Calu3 (cell line): ENCODE data around the gene CLDN9. TPM values are rescaled to one million over a fixed set of nuclear protein-coding genes. Genes with fewer than 3 reads are reported as not detected.

Source experiments
- BruUV-seq: library from RNA; stranded (reverse); fragments of 400-500 nt; replicated peaks from 2 replicates; lab custom pipeline; 2021; lab: Mats Ljungman, UMichigan
- CTCF ChIA-PET: fragments of 300-600 bp; sonication (Branson Sonifier 250); formaldehyde crosslinking; loops from one replicate; lab custom pipeline; 2022; ENCODE audit warnings: antibody characterized with exemption; lab: Charles Lee
- DNase-seq: peaks from one replicate; pipeline ENCODE4 v3.0.0; 2022
- H3K27ac Mint-ChIP-seq: one replicate; pipeline ENCODE4 v1.8.0; 2022; ENCODE audit warnings: mixed read lengths; ENCODE audit not compliant: unreplicated experiment
- H3K27me3 Mint-ChIP-seq: one replicate; pipeline ENCODE4 v1.8.0; 2022; ENCODE audit warnings: mixed read lengths; ENCODE audit not compliant: unreplicated experiment
- H3K36me3 Mint-ChIP-seq: one replicate; pipeline ENCODE4 v1.8.0; 2022; ENCODE audit warnings: mild to moderate bottlenecking, moderate library complexity, mixed read lengths; ENCODE audit not compliant: insufficient read depth, unreplicated experiment
- H3K4me1 Mint-ChIP-seq: one replicate; pipeline ENCODE4 v1.8.0; 2022; ENCODE audit warnings: mild to moderate bottlenecking, low read depth, mixed read lengths; ENCODE audit not compliant: unreplicated experiment
- H3K4me3 Mint-ChIP-seq: one replicate; pipeline ENCODE4 v1.8.0; 2022; ENCODE audit warnings: mild to moderate bottlenecking, low read depth, moderate library complexity, mixed read lengths; ENCODE audit not compliant: unreplicated experiment
- H3K9me3 Mint-ChIP-seq: one replicate; pipeline ENCODE4 v1.8.0; 2022; ENCODE audit warnings: low read depth, mixed read lengths; ENCODE audit not compliant: unreplicated experiment
- CTCF ChIP-seq: fragments of 200-600 bp; IDR thresholded peaks from one replicate; pipeline ENCODE4 v1.8.0; 2022; ENCODE audit warnings: antibody characterized with exemption; ENCODE audit not compliant: unreplicated experiment
- intact Hi-C: fragments of 100-400 bp; cut with micrococcal nuclease; formaldehyde crosslinking; loops from one replicate; pipeline ENCODE4 v1.10.0; 2022; ENCODE audit not compliant: unreplicated experiment
- total RNA-seq: library from RNA; stranded (reverse); gene quantifications from 2 replicates; pipeline ENCODE4 v1.2.3, GENCODE V29; 2022

Gene CLDN9
- total RNA-seq, 1 experiment from 2014 or later: 13.5 TPM

GRCh38 chr16:3026003-3026378 lies 13.3 kb downstream of the CLDN9 start:
- peaks cover 21% of the 10 kb centered on the region for H3K4me1 Mint-ChIP-seq
- H3K27me3 Mint-ChIP-seq: no peaks in the 10 kb centered on the region
- no peak for TF ChIP-seq CTCF
- BruUV-seq: no TSS peak
- H3K27ac Mint-ChIP-seq: peak overlapping the region; percentile 63
- no peak overlapping the region for H3K4me3 Mint-ChIP-seq
- no peak for DNase-seq
- intact Hi-C loops: no loop called here
- CTCF ChIA-PET: no interaction called here
- peaks cover 97% of the 10 kb centered on the region for H3K36me3 Mint-ChIP-seq
- no peaks in the 10 kb centered on the region for H3K9me3 Mint-ChIP-seq

GRCh38 chr16:3026609-3027488 lies 14.1 kb downstream of the CLDN9 start:
- peaks cover 21% of the 10 kb centered on the region for H3K4me1 Mint-ChIP-seq
- peak overlapping the region; percentile 63 for H3K27ac Mint-ChIP-seq
- no peaks in the 10 kb centered on the region for H3K9me3 Mint-ChIP-seq
- intact Hi-C loops: no loop called here
- CTCF ChIA-PET: interaction anchor here (0.6 to 1.5 kb wide), 2 partner anchors 32 to 1745 kb away, joined by 3 to 4 read pairs; no protein-coding TSS in a partner anchor
- no peaks in the 10 kb centered on the region for H3K27me3 Mint-ChIP-seq
- peaks cover 95% of the 10 kb centered on the region for H3K36me3 Mint-ChIP-seq
- no peak for DNase-seq
- TF ChIP-seq CTCF: no peak
- BruUV-seq: no TSS peak
- H3K4me3 Mint-ChIP-seq: no peak overlapping the region

DNA sequence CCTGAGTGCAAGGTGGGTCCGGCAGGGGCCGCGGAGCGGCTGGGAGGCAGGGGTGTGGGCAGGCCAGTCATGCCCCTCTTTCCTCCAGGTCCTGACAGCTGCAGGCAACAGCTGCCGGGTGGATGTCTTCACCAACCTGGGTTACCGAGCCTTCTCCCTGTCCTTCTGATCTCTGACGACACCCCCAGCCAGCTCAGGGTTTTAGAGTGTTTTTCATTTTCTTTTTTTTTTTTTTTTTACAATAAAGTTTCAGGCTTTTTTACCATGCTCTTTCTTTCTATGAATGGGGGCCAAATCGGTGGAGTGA lies 14.7 kb downstream of the CLDN9 start:
- BruUV-seq: no TSS peak
- Mint-ChIP-seq H3K9me3 (no peaks in the 10 kb centered on the region), H3K4me3 (no peak overlapping the region), H3K27me3 (no peaks in the 10 kb centered on the region), H3K36me3 (peaks cover 89% of the 10 kb centered on the region), H3K4me1 (peaks cover 18% of the 10 kb centered on the region), H3K27ac (peak overlapping the region; percentile 63)
- no peak for TF ChIP-seq CTCF
- intact Hi-C loops: no loop called here
- CTCF ChIA-PET: interaction anchor here (0.6 to 1.5 kb wide), 3 partner anchors 24 to 1745 kb away, joined by 3 to 12 read pairs (median 4); no protein-coding TSS in a partner anchor
- no peak for DNase-seq

DNA sequence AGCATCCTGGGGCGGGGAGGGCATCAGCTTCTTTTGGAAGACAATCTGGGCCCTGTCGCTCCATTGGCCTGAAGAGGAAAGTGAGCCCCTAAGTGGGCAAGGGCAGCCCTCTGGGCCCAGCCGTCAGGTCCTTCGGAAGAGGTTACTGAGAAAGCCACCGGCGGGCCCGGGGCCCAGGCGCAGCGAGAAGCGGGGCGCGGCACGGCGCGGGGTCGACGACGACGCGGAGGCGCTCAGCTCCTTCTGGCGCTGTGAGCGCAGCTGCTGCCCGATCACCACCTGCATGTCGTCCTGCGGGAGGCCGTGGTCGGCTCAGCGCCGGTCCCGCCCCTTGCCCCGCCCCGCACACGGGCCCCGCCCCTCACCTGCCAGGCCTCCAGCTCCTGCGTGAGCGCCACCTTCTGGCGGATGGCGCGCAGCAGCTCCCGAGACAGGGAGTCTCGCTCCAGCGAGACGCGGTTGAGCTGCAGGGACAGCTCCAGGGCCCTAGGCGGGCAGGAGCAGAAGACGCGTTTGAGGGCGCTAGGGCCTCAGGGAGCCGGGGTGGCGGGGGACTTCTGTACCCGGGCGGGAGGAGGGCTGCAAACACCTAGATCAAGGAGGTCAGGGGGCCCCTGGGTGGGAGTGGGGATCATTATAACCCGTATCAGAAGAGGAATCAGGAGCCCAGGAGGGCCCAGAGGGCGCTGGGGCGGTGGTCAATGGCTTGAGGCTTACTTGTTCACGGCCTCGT lies 15.4 kb downstream of the CLDN9 start:
- H3K4me1 Mint-ChIP-seq: peaks cover 11% of the 10 kb centered on the region
- no peaks in the 10 kb centered on the region for H3K9me3 Mint-ChIP-seq
- peak; percentile 65 for DNase-seq
- peaks cover 86% of the 10 kb centered on the region for H3K36me3 Mint-ChIP-seq
- TF ChIP-seq CTCF: peak; percentile 55
- peak overlapping the region; percentile 63 for H3K27ac Mint-ChIP-seq
- CTCF ChIA-PET: interaction anchor here (0.6 to 1.5 kb wide), 5 partner anchors 8 to 776 kb away, joined by 4 to 12 read pairs (median 5); partner anchors contain the start of gene TNFRSF12A
- H3K4me3 Mint-ChIP-seq: no peak overlapping the region
- intact Hi-C loops: no loop called here
- no TSS peak for BruUV-seq
- no peaks in the 10 kb centered on the region for H3K27me3 Mint-ChIP-seq
